Caco-2 (cell line): Measurements from ENCODE around the gene HACD2. TPM values are rescaled to one million over a fixed set of nuclear protein-coding genes. Genes with fewer than 3 reads are reported as not detected.

Experiments used
- BruUV-seq: library from RNA; stranded (reverse); fragments of 400-500 nt; replicated peaks from 2 replicates; lab custom pipeline; 2021; lab: Mats Ljungman, UMichigan
- CTCF ChIA-PET: fragments of 300-600 bp; sonication (Branson Sonifier 250); formaldehyde crosslinking; loops from one replicate; lab custom pipeline; 2022; ENCODE audit warnings: antibody characterized with exemption; lab: Charles Lee
- POLR2A ChIA-PET: fragments of 300-600 bp; sonication (Branson Sonifier 250); formaldehyde crosslinking; loops from one replicate; lab custom pipeline; 2022; ENCODE audit warnings: antibody characterized with exemption; lab: Charles Lee
- DNase-seq, 2 experiments: peaks; one replicate each; pipeline versions ENCODE4 v3.0.0 to v3.0.0-alpha.2; 2020 to 2022
- H3K27me3 ChIP-seq: replicated peaks from 2 replicates; pipeline ENCODE4 v1.6.0; 2011; ENCODE audit warnings: low read length; ENCODE audit not compliant: control insufficient read depth, insufficient read depth
- H3K36me3 ChIP-seq: 2 replicates; pipeline ENCODE4 v1.5.1; 2011; ENCODE audit warnings: low read length; ENCODE audit not compliant: control insufficient read depth, insufficient read depth
- H3K4me1 ChIP-seq: fragments of 250-450 bp; sonication (Bioruptor Pico); 2 replicates; pipeline ENCODE4 v1.5.1; 2020; ENCODE audit warnings: mild to moderate bottlenecking
- H3K4me3 ChIP-seq: 2 replicates; pipeline ENCODE4 v1.5.1; 2011; ENCODE audit warnings: low read depth, mild to moderate bottlenecking, control low read depth, low read length
- H3K9me3 ChIP-seq: fragments of 250-450 bp; sonication (Bioruptor Pico); 2 replicates; pipeline ENCODE4 v1.5.1; 2020; ENCODE audit warnings: mild to moderate bottlenecking, moderate library complexity
- H3K27ac Mint-ChIP-seq: one replicate; pipeline ENCODE4 v1.8.0; 2022; ENCODE audit warnings: mixed read lengths; ENCODE audit not compliant: unreplicated experiment
- H3K27me3 Mint-ChIP-seq: one replicate; pipeline ENCODE4 v1.8.0; 2022; ENCODE audit warnings: mixed read lengths; ENCODE audit not compliant: insufficient read depth, unreplicated experiment
- H3K36me3 Mint-ChIP-seq: one replicate; pipeline ENCODE4 v1.8.0; 2022; ENCODE audit warnings: mild to moderate bottlenecking, mixed read lengths; ENCODE audit not compliant: insufficient read depth, unreplicated experiment
- H3K4me1 Mint-ChIP-seq: one replicate; pipeline ENCODE4 v1.8.0; 2022; ENCODE audit warnings: low read depth, mixed read lengths; ENCODE audit not compliant: unreplicated experiment
- H3K4me3 Mint-ChIP-seq: one replicate; pipeline ENCODE4 v1.8.0; 2022; ENCODE audit warnings: mild to moderate bottlenecking, moderate library complexity, mixed read lengths; ENCODE audit not compliant: unreplicated experiment
- H3K9me3 Mint-ChIP-seq: one replicate; pipeline ENCODE4 v1.8.0; 2022; ENCODE audit warnings: mixed read lengths; ENCODE audit not compliant: unreplicated experiment
- intact Hi-C: fragments of 100-400 bp; cut with micrococcal nuclease; formaldehyde crosslinking; loops from one replicate; pipeline ENCODE4 v1.10.0; 2022; ENCODE audit not compliant: unreplicated experiment
- total RNA-seq: library from RNA; stranded (reverse); gene quantifications from 2 replicates; pipeline ENCODE4 v1.2.3, GENCODE V29; 2022
- TF ChIP-seq, protein P1 (sequence below), 2 experiments: fragments of 200-600 bp in 1 of 2; IDR thresholded peaks; 1 replicate in 1 of 2; 2 replicates in 1 of 2; pipeline versions ENCODE4 v1.5.1 to v1.8.0; 2011 to 2022; ENCODE audit warnings: antibody characterized with exemption in 1 of 2, control low read depth in 1 of 2, inconsistent platforms in 1 of 2, low read depth in 1 of 2, low read length in 1 of 2, mild to moderate bottlenecking in 1 of 2, moderate library complexity in 1 of 2; ENCODE audit not compliant: insufficient read depth in 1 of 2, severe bottlenecking in 1 of 2, unreplicated experiment in 1 of 2

HACD2 gene
- total RNA-seq, 1 experiment from 2014 or later, result 92.5 TPM

DNA sequence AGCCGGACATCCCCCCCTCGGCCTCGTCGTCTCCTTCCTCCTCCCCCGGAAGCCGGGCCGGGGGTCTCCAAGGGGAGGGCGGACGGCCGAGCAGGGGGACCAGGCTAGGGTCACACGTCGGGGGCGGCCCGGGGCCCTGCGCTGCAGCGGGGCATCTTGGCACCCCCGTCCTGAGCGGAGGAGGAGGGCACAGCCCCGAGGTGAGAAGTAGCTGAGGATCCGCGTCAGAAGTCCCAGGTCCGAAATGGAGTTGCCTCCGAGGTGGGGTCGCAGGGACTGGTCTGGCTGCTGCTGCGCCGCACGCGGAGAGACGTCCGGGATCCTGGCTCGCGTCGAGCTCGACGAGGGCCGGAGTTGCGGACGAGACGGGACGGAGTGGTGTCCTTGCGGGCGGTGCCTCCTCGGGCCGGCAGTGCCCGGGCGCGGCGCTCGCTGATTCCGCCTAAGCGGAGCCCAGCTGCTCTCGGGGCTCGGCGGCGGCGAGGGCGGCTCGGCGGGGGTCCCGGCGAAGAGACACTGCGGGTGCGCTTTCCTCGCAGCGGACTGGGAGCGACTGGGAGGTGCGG, 136.2 kb downstream of the HACD2 start, which contains the start of gene ADCY5:
ADCY5 (minus strand) TSS at position 555 of the 566 bp plus-strand sequence; CDS start at position 10, 545 bp downstream.
- peak in 1 of 2 experiments; percentile 21 for DNase-seq
- H3K27me3 Mint-ChIP-seq, result peaks cover 6% of the 10 kb centered on the region
- H3K36me3 Mint-ChIP-seq, result no peaks in the 10 kb centered on the region
- ChIA-PET CTCF (interaction anchor here (0.6 to 1.2 kb wide), 4 partner anchors 10 to 1577 kb away, joined by 3 to 6 read pairs (median 4); no protein-coding TSS in a partner anchor), POLR2A (no interaction called here)
- H3K27ac Mint-ChIP-seq, result no peak within 1 kb of the TSS
- Histone ChIP-seq H3K9me3 (no peaks in the 10 kb centered on the region), H3K4me1 (peaks cover 28% of the 10 kb centered on the region), H3K36me3 (no peaks in the 10 kb centered on the region), H3K4me3 (peak within 1 kb of the TSS; percentile 52), H3K27me3 (no peaks in the 10 kb centered on the region; the same call in 1 of the 2 replicates)
- peak within 1 kb of the TSS; percentile 62 for H3K4me3 Mint-ChIP-seq
- TF ChIP-seq, protein P1, sequence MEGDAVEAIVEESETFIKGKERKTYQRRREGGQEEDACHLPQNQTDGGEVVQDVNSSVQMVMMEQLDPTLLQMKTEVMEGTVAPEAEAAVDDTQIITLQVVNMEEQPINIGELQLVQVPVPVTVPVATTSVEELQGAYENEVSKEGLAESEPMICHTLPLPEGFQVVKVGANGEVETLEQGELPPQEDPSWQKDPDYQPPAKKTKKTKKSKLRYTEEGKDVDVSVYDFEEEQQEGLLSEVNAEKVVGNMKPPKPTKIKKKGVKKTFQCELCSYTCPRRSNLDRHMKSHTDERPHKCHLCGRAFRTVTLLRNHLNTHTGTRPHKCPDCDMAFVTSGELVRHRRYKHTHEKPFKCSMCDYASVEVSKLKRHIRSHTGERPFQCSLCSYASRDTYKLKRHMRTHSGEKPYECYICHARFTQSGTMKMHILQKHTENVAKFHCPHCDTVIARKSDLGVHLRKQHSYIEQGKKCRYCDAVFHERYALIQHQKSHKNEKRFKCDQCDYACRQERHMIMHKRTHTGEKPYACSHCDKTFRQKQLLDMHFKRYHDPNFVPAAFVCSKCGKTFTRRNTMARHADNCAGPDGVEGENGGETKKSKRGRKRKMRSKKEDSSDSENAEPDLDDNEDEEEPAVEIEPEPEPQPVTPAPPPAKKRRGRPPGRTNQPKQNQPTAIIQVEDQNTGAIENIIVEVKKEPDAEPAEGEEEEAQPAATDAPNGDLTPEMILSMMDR (IDR thresholded peaks at IDR 0.05; ENCODE audit: insufficient read depth in 1 of 2, low read depth in 1 of 2, low read length in 1 of 2, severe bottlenecking in 1 of 2, unreplicated experiment in 1 of 2), result no peak
- intact Hi-C loops, result loop anchor here (5.0 kb wide), 1 partner anchor 41 kb away; no protein-coding TSS in a partner anchor
- peaks cover 7% of the 10 kb centered on the region for H3K4me1 Mint-ChIP-seq
- no peaks in the 10 kb centered on the region for H3K9me3 Mint-ChIP-seq
- no TSS peak for BruUV-seq

DNA sequence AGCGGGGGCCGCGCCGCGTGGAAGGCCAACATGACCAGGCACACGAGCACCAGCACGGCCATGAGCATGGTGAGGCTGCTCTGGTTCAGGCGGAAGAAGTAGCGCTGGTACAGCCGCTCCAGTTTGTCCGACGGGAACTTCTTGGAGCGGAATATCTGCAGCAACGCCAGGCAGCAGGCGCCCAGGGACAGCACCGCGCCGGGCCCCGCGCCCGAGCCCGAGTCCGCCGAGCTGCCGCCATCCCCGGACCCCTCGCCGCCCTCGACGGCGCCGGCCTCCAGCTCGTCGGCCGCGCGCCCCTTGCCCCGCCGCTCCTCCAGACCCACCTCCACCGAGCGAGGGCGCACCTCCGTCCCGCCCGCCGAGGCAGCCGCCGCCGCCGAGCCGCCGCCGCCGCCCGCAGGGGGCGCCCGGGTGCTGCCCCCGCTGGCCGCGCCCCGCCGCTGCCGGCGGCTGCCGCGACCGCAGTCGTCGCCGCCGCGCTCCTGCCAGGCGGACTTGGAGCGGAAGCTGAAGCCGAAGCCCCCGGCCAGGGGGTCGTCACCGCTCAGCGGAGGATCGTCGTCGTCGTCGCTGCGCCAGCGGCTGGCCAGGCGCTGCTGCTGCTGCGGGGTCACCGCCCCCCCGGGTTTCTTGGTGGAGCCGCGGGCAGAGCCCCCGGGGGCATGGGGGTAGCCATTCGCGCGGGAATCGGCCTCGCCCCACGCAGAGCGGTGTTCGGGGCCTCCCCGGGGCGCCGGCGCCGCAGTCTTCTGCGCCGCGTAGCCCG, 136.9 kb downstream of the HACD2 start:
- BruUV-seq, result no TSS peak
- Histone ChIP-seq H3K36me3 (no peaks in the 10 kb centered on the region), H3K4me1 (peaks cover 28% of the 10 kb centered on the region), H3K4me3 (peak overlapping the region; percentile 52), H3K9me3 (no peaks in the 10 kb centered on the region), H3K27me3 (no peaks in the 10 kb centered on the region; the same call in 1 of the 2 replicates)
- no peaks in the 10 kb centered on the region for H3K36me3 Mint-ChIP-seq
- TF ChIP-seq, protein P1 (IDR thresholded peaks at IDR 0.05; ENCODE audit: insufficient read depth in 1 of 2, low read depth in 1 of 2, low read length in 1 of 2, severe bottlenecking in 1 of 2, unreplicated experiment in 1 of 2), result peak in 1 of 2 experiments; percentile 8
- ChIA-PET POLR2A (no interaction called here), CTCF (interaction anchor here (1.2 kb wide), 2 partner anchors 10 to 41 kb away, joined by 4 to 6 read pairs; no protein-coding TSS in a partner anchor)
- H3K27me3 Mint-ChIP-seq, result peaks cover 6% of the 10 kb centered on the region
- H3K4me1 Mint-ChIP-seq, result peaks cover 7% of the 10 kb centered on the region
- peak overlapping the region; percentile 60 for H3K4me3 Mint-ChIP-seq
- no peak overlapping the region for H3K27ac Mint-ChIP-seq
- peak in 1 of 2 experiments; percentile 65 for DNase-seq
- H3K9me3 Mint-ChIP-seq, result no peaks in the 10 kb centered on the region
- intact Hi-C loops, result loop anchor here (5.0 kb wide), 1 partner anchor 41 kb away; no protein-coding TSS in a partner anchor

DNA sequence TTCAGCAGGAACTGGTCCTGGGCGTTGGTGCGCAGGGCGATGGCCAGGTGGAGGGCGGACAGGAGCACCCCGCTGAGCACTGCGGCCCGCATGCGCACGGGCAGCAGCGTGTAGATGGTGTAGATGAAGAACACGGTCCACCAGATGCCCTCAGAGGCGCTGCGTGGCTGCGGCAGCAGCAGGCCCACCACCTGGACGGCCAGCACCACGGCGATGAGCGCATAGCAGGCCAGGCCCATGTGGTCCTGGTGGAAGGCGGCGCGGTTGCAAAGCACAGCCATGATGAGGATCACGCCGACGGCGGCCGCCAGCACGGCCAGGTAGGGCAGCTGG, 137.5 kb downstream of the HACD2 start:
- Histone ChIP-seq H3K9me3 (no peaks in the 10 kb centered on the region), H3K27me3 (no peaks in the 10 kb centered on the region; the same call in 1 of the 2 replicates), H3K4me3 (no peak overlapping the region), H3K36me3 (no peaks in the 10 kb centered on the region), H3K4me1 (peaks cover 28% of the 10 kb centered on the region)
- intact Hi-C loops, result loop anchor here (5.0 kb wide), 1 partner anchor 40 kb away; no protein-coding TSS in a partner anchor
- BruUV-seq, result no TSS peak
- TF ChIP-seq, protein P1 (IDR thresholded peaks at IDR 0.05; ENCODE audit: insufficient read depth in 1 of 2, low read depth in 1 of 2, low read length in 1 of 2, severe bottlenecking in 1 of 2, unreplicated experiment in 1 of 2), result no peak
- Mint-ChIP-seq H3K4me1 (peaks cover 7% of the 10 kb centered on the region), H3K9me3 (no peaks in the 10 kb centered on the region), H3K27ac (no peak overlapping the region), H3K27me3 (peaks cover 6% of the 10 kb centered on the region), H3K4me3 (peak overlapping the region; percentile 35), H3K36me3 (no peaks in the 10 kb centered on the region)
- no peak for DNase-seq
- POLR2A ChIA-PET, result no interaction called here
- CTCF ChIA-PET, result no interaction called here
